ENCODE measurements around the gene KRTAP12-1.

The KRTAP12-1 gene

GRCh38 chr21:44709426-44710293, 27.7 kb upstream of the KRTAP12-1 start:
- POLR2A ChIA-PET (ENCODE audit: low non-redundant PET): no interaction called here
- no peak for TF ChIP-seq CTCF (conservative IDR thresholded peaks at IDR 0.05; ENCODE audit: low read depth)
- CTCF ChIA-PET: no interaction called here
- peak; percentile 72 for DNase-seq (ENCODE audit: low spot score)
- H3K27ac ChIP-seq: no peak overlapping the region

GRCh38 chr21:44708866-44709425, 27.0 kb upstream of the KRTAP12-1 start:
- no peak for TF ChIP-seq CTCF (conservative IDR thresholded peaks at IDR 0.05; ENCODE audit: low read depth)
- H3K27ac ChIP-seq: no peak overlapping the region
- CTCF ChIA-PET: no interaction called here
- DNase-seq (ENCODE audit: low spot score): no peak
- POLR2A ChIA-PET (ENCODE audit: low non-redundant PET): interaction anchor here (0.6 kb wide), 1 partner anchor 36 kb away, joined by 3 read pairs; no protein-coding TSS in a partner anchor

GRCh38 chr21:44708213-44708865, 26.4 kb upstream of the KRTAP12-1 start:
- H3K27ac ChIP-seq: no peak overlapping the region
- no peak for TF ChIP-seq CTCF (conservative IDR thresholded peaks at IDR 0.05; ENCODE audit: low read depth)
- POLR2A ChIA-PET (ENCODE audit: low non-redundant PET): interaction anchor here (0.6 kb wide), 1 partner anchor 36 kb away, joined by 3 read pairs; no protein-coding TSS in a partner anchor
- no peak for DNase-seq (ENCODE audit: low spot score)
- CTCF ChIA-PET: interaction anchor here (0.6 kb wide), 1 partner anchor 378 kb away, joined by 5 read pairs; no protein-coding TSS in a partner anchor

DNA sequence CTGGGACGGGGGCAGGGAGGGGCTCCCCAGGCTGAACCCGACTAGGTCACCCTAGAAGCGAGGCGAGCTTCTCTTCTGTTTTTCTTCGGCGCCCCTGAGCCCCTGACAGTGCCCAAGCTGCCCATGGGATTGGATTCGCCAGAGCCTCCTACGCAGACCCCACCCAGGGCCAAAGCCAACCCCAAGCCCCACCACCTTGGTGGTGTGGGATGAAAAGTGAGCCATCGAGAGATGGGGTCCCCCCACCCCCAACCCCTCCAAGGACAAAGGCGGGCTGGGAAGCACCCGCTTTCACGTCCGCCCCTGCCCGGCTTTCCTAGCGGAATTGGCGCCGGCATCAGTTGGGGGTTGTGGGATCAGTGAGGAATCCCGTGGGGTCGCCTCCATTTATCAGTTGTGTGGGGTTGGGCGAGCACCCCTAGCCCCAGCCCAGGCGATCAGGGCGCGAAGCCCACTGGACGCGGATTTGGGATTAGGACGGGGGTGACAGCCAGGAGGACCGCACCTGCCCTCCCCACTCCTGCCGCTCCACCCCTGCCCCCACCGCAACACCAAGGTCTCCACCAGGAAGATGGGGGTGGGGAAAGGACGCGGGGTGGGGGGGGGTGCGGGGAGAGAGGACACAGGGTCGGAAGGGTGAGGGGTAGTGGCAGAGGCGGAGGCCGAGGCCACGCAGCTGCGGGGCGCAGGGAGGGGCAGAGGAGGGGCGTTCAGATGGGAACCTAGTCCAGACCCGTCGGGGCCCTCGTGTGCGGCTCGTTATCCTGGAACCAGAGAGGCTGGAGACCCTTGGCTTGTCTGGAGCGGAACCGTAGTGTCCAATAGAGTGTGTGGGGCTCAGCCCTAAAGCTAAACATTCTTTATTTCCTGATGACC, 25.0 kb upstream of the KRTAP12-1 start:
- CTCF ChIA-PET: no interaction called here
- no peak for DNase-seq (ENCODE audit: low spot score)
- no peak overlapping the region for H3K27ac ChIP-seq
- POLR2A ChIA-PET (ENCODE audit: low non-redundant PET): interaction anchor here (0.6 kb wide), 1 partner anchor 195 kb away, joined by 5 read pairs; no protein-coding TSS in a partner anchor
- no peak for TF ChIP-seq CTCF (conservative IDR thresholded peaks at IDR 0.05; ENCODE audit: low read depth)

- ChIA-PET CTCF (no interaction called here), POLR2A (ENCODE audit: low non-redundant PET) (no interaction called here)
- no peak for TF ChIP-seq CTCF (conservative IDR thresholded peaks at IDR 0.05; ENCODE audit: low read depth)
- H3K27ac ChIP-seq: no peak overlapping the region
- DNase-seq (ENCODE audit: low spot score): no peak
Measured at GRCh38 chr21:44706026-44706705, 24.2 kb upstream of the KRTAP12-1 start.
